ACC112 (cell line): Measurements from ENCODE around the gene CYBA.

ENCODE experiments used
- H2AFZ ChIP-seq: fragments of 200-600 bp; sonication (generic); one replicate; pipeline ENCODE4 v1.6.0; 2017; ENCODE audit warnings: antibody characterized with exemption, low read length; ENCODE audit not compliant: unreplicated experiment
- H3K27ac ChIP-seq: fragments of 200-600 bp; sonication (generic); 2 replicates; pipeline ENCODE4 v1.5.1; 2014; ENCODE audit warnings: low read depth, mild to moderate bottlenecking, antibody characterized with exemption, low read length, moderate library complexity
- H3K27me3 ChIP-seq: fragments of 200-600 bp; sonication (generic); 2 replicates; pipeline ENCODE4 v1.6.1; 2014; ENCODE audit warnings: mild to moderate bottlenecking, antibody characterized with exemption, low read length, moderate library complexity, mixed read lengths; ENCODE audit not compliant: insufficient read depth
- H3K36me3 ChIP-seq: fragments of 200-600 bp; sonication (generic); 2 replicates; pipeline ENCODE4 v1.6.1; 2016; ENCODE audit warnings: mild to moderate bottlenecking, antibody characterized with exemption, low read length, moderate library complexity, mixed read lengths; ENCODE audit not compliant: insufficient read depth
- H3K4me1 ChIP-seq: fragments of 200-600 bp; sonication (generic); one replicate; pipeline ENCODE4 v1.6.1; 2016; ENCODE audit warnings: low read length, mixed read lengths; ENCODE audit not compliant: insufficient read depth, unreplicated experiment, control insufficient read depth
- H3K4me3 ChIP-seq: fragments of 200-600 bp; sonication (generic); 2 replicates; pipeline ENCODE4 v1.5.1; 2014; ENCODE audit warnings: mild to moderate bottlenecking, low read depth, low read length
- H3K79me2 ChIP-seq: fragments of 200-600 bp; sonication (generic); one replicate; pipeline ENCODE4 v1.6.0; 2016; ENCODE audit warnings: low read length; ENCODE audit not compliant: control insufficient read depth, unreplicated experiment, insufficient read depth

The CYBA gene

DNA sequence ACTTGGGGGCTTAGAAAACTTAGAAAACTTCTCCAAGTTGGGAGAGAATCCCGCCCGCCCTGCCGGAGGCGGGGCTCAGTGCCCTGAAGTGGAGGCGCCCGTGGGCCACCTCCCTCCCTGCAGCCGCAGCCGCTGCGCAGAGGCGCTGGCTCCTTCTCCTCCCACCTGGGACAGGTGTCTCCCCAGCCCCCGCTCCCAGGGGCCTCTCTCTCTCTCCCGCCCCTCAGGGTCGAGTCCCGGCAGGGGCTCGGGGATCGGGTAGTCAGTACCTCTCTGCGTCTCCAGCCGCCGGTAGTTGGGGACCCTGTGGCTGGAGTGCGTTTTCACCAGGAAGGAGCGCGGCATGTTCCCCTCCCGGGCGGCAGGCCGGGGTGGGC, 35.2 kb upstream of the CYBA start:
- no peaks in the 10 kb centered on the region for H3K79me2 ChIP-seq
- H2AFZ ChIP-seq, result peak overlapping the region; percentile 37
- peaks cover 21% of the 10 kb centered on the region; the same call in 1 of the 2 replicates for H3K27me3 ChIP-seq
- no peaks in the 10 kb centered on the region for H3K36me3 ChIP-seq
- peaks cover 19% of the 10 kb centered on the region for H3K4me1 ChIP-seq
- H3K4me3 ChIP-seq, result peak overlapping the region; percentile 70
- H3K27ac ChIP-seq, result no peak overlapping the region

DNA sequence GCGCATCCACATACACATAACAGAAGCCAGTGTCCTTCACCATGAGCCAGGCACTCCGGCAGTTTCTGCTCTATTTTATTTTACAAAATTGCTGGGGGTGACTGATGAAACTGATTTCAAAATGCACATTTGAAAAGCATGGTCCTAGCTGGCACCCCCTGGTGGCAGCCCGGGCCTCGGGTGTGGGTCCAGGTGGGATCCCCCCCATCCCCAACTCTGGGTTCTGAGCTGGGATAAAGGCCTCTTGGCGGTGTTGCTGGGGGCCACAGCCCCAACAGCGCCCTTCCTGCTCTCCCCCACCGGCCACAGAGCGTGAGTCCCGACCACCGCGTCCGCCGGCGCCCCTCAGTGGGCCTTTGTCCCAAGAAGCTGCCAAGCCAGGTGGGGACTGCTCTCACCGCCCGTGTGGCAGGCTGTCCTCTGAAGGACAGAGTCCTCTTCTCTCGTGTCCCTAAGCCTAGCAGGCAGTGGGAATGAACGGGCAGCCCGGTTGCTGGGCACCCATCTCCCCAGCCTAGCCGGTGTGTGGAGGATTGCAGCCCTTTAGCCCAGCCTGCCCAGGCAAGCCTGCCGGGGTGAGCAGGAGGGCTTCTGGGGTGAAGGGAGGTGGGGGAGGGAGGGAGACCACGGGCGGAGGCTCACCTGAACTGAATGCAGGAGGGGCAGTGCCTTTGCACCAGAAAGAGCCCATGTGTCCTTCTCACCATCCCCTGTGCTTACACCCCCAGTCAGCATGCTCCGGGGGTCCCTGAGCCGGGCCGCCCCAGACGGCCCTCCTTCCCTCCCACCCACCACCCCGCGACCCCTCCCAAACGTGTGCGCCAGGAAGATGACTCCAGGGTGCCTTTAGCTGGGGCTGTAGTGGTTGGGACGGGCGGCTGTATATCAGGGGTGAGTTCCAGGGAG, 34.6 kb upstream of the CYBA start:
- no peaks in the 10 kb centered on the region for H3K36me3 ChIP-seq
- H2AFZ ChIP-seq, result no peak overlapping the region
- peak overlapping the region; percentile 70 for H3K4me3 ChIP-seq
- no peak overlapping the region for H3K27ac ChIP-seq
- H3K79me2 ChIP-seq, result no peaks in the 10 kb centered on the region
- H3K4me1 ChIP-seq, result peaks cover 19% of the 10 kb centered on the region
- peaks cover 21% of the 10 kb centered on the region; the same call in 1 of the 2 replicates for H3K27me3 ChIP-seq

DNA sequence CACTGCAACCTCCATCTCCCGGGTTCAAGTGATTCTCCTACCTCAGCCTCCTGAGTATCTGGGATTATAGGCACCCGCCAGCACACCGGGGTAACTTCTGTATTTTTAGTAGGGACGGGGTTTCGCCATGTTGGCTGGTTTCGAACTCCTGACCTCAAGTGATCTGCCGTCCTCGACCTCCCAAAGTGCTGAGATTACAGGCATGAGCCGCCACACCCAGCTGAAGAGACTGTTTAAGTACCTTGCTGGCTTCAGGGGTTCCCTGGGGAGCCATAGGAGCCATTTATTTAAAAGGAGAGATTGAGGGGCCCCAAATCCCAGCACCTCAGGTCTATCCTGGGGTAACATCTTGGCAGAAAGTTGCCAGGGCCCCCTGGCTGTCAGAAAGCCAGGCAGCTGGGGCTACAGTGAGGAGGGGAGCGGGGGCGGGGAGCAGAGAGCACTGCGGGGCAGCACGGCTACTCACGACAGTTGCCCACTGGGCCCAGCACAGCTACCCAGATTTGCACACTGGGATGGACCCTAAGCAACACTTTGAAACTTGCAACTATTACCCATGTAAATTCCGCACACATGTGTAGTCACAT, 33.8 kb upstream of the CYBA start:
- Histone ChIP-seq H3K79me2 (no peaks in the 10 kb centered on the region), H3K4me3 (no peak overlapping the region), H3K27ac (no peak overlapping the region), H2AFZ (no peak overlapping the region), H3K4me1 (peaks cover 19% of the 10 kb centered on the region), H3K36me3 (no peaks in the 10 kb centered on the region), H3K27me3 (peaks cover 21% of the 10 kb centered on the region; the same call in 1 of the 2 replicates)

DNA sequence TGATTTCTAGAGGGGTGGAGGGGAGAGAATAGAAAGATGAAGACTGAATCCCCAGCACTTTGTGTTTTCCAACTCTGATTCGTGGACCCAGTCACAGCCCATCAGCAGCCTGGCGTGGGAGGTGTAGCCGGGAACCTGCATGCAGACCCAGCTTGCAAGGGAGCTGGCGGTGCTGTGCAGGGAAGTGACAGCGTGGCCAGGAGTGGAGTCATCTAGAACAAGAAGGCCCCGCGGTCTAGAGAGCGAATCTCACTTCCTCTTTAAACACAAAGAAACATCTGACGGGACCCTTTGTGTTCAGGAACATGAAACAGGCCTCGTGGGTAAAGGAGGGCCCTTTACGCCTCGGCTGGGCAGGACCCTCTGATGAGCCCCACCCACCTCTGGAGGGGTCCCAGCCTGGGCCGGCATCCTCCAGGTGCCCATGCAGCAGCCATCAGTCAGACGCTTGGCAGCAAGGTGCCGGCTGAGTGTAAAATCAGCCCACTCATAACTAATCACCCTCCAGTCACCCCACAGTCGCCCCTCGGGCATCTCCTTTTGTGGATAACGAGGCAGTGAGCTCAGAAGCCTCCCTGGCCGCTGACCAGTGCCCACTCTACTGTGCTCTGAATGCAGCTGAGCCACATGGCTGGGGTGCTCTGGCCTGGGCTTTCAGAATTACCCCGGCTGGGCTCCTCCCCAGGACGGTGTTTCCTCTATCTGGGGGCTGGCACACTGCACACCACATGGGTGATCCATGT, 31.0 kb upstream of the CYBA start:
- Histone ChIP-seq H3K4me1 (peaks cover 19% of the 10 kb centered on the region), H3K36me3 (no peaks in the 10 kb centered on the region), H2AFZ (no peak overlapping the region), H3K27ac (no peak overlapping the region), H3K79me2 (no peaks in the 10 kb centered on the region), H3K27me3 (peaks cover 14% of the 10 kb centered on the region; the same call in 1 of the 2 replicates), H3K4me3 (no peak overlapping the region)

DNA sequence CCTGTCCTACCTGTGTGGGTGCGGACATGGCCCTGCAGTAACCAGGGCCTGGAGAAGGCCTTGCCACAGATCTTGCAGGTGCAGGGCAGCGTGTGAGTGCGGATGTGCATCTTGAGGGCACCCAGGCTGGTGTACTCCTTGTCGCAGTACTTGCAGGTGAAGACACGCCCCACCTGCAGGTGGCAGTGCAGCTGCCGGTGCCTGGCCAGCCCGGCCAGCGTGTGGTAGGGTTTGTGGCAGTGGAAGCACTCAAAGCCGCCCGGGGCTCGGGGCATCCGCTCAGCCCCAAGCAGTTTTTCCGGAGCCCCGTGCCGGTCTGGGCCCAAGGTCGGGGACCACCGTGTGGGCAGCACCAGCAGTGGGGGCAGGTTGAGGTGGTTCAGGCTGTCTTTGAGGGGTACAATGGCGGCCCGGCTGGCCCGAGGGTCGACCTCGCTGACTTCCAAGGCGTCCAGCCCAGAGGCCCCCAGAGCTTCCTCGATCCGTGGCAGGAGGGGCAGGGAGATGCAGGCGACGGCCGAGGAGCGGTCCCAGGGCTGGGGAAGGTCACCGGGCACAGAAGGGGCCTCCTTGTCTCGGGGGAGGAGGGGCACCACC, 30.3 kb upstream of the CYBA start:
- H3K27me3 ChIP-seq, result peaks cover 11% of the 10 kb centered on the region; the same call in 1 of the 2 replicates
- H2AFZ ChIP-seq, result no peak overlapping the region
- peaks cover 19% of the 10 kb centered on the region for H3K4me1 ChIP-seq
- H3K27ac ChIP-seq, result no peak overlapping the region
- no peak overlapping the region for H3K4me3 ChIP-seq
- no peaks in the 10 kb centered on the region for H3K36me3 ChIP-seq
- H3K79me2 ChIP-seq, result no peaks in the 10 kb centered on the region

DNA sequence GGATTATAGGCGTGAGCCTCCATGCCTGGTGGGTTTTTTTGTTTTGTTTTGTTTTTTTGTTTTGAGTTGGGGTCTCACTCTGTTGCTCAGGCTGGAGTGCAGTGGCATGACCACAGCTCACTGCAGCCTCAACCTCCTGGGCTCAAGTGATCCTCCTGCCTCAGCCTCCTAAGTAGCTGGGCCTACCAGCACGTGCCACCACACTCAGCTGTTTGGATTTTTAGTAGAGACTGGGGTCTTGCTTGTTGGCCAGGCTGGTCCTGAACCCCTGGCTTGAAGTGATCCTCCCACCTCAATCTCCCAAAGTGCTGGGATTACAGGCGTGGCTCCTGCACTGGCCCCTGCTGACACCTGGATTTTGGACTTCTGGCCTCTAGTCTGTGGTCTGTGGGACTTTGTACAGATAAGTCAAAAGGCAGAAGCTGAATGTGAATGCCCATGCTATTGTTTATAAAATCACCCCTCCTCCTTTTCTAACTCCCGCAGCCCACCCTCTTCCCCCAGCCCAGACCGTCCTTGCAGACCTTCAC, 29.8 kb upstream of the CYBA start:
- Histone ChIP-seq H3K4me3 (no peak overlapping the region), H3K27ac (no peak overlapping the region), H3K36me3 (no peaks in the 10 kb centered on the region), H3K79me2 (no peaks in the 10 kb centered on the region), H2AFZ (no peak overlapping the region), H3K27me3 (peaks cover 8% of the 10 kb centered on the region; the same call in 1 of the 2 replicates), H3K4me1 (peaks cover 14% of the 10 kb centered on the region)

DNA sequence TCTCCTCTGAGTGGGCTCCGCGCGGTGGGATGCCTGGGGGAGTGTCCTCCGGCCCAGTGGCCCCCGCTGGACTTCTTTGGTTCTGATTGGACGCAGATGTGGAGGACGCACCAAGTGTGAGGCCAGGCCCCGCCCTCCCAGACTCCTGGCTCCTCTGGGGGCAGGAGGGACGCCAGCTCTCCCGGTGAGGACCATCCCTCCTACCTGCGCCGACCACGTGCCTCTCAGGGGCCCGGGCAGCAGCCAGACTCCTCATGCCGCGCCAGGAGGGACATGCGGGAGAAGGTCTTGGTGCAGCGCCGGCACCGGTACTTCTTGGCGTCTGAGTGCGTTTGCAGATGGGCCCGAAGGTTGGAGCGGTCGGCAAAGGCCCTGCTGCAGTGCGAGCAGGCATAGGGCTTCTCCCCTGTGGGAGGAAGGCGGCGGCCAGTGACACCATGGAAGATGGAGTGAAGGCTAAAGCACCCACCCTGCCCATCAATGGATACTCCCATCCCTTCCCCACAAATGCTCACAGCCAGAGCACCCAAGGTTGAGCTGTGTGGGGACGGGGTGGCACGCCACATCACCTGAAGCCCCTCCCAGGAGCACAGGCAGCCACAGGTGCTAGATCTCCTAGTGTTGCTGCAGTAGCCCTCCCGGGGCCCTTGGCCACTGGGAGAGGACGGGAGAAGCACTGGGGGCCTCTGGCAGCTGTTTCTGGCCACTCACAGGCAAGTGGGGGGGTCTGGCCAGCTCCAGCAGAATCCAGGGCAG, 27.5 kb upstream of the CYBA start:
- no peak overlapping the region for H2AFZ ChIP-seq
- no peak overlapping the region for H3K4me3 ChIP-seq
- H3K27me3 ChIP-seq, result peaks cover 4% of the 10 kb centered on the region; the same call in 1 of the 2 replicates
- no peak overlapping the region for H3K27ac ChIP-seq
- H3K4me1 ChIP-seq, result peaks cover 4% of the 10 kb centered on the region
- H3K36me3 ChIP-seq, result no peaks in the 10 kb centered on the region
- H3K79me2 ChIP-seq, result no peaks in the 10 kb centered on the region

DNA sequence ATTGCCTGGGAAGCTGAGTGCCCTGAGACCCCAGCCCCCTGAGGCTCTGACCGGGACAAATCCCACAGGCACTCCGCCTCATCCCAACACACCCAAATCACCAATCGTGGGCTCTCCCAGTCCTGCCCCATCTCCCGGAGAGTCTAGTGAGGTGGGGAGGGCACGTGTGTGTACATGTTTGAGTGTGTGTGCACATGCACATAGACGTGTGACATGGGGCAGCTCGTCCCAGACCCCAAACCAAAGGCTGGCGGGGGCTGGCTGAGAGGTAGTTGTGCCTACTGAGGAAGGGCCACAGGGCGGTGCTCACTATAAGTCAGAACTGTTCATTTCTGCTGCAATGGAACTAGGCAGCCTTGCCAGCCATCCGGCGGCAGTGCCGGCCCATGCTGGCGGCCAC, 26.9 kb upstream of the CYBA start:
- Histone ChIP-seq H3K4me3 (no peak overlapping the region), H3K27ac (no peak overlapping the region), H3K27me3 (peaks cover 4% of the 10 kb centered on the region; the same call in 1 of the 2 replicates), H3K4me1 (peaks cover 4% of the 10 kb centered on the region), H3K79me2 (no peaks in the 10 kb centered on the region), H2AFZ (no peak overlapping the region), H3K36me3 (no peaks in the 10 kb centered on the region)

DNA sequence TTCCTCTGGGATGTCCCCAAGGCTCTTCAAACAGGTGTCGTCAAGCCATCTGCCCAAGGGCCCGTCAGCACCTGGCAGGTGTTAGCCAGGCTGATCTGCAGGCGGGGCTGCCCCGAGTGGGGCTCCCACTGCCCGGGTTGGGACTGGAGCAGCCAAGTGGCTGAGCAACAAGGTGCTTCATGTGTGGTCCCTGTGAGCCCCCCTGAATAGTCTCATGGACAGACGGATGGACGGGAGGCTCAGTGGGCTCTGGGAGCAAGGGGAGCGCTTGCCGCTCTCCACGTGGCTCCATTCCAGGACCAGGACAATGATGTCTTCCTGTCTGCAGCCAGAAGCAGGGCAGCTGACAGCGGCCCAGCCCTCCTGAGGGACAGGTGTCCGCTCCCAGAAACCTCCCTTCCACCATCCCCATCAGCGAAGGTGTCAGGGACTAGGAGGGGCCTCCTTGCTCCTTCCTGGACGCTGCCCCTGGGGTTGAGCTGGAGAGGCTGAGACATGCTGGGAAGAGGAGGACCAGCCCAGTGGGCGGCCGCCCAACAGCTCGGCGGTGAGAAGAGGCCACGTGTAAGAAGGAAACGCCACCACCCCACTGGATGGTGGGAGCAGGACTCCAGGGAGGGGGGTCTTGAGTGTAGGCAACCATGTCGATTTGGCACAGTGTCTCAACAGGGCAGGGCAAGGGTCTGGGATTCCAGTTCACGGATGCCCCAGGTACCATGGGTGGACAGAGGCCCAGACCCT, 25.8 kb upstream of the CYBA start:
- Histone ChIP-seq H3K27me3 (peaks cover 4% of the 10 kb centered on the region; the same call in 1 of the 2 replicates), H2AFZ (no peak overlapping the region), H3K36me3 (no peaks in the 10 kb centered on the region), H3K4me1 (peaks cover 1% of the 10 kb centered on the region), H3K27ac (no peak overlapping the region), H3K4me3 (no peak overlapping the region), H3K79me2 (no peaks in the 10 kb centered on the region)
